GM12864 (cell line): ENCODE results near the gene ERI2.

Experiments used
- DNase-seq: peaks from one replicate; pipeline ENCODE4 v3.0.0-alpha.2; 2011; ENCODE audit warnings: low read depth
- H3K4me3 ChIP-seq: 2 replicates; pipeline ENCODE4 v1.5.1; 2011; ENCODE audit warnings: mild to moderate bottlenecking, low read depth, low read length, control low read depth
- CTCF ChIP-seq: IDR thresholded peaks from 2 replicates; pipeline ENCODE4 v1.5.1; 2011; ENCODE audit warnings: low read depth, mild to moderate bottlenecking, moderate library complexity, low read length, control low read depth, inconsistent platforms; ENCODE audit errors: missing control alignments

The ERI2 gene

GRCh38 chr16:20755238-20755637, 51.0 kb downstream of the ERI2 start:
- no peak overlapping the region for H3K4me3 ChIP-seq
- DNase-seq: no peak
- TF ChIP-seq CTCF: no peak

- no peak for DNase-seq
- TF ChIP-seq CTCF: no peak
- H3K4me3 ChIP-seq: no peak overlapping the region
These were observed 52.5 kb downstream of the ERI2 start for GRCh38 chr16:20753727-20754126.

GRCh38 chr16:20750558-20750957, 55.7 kb downstream of the ERI2 start:
- no peak overlapping the region for H3K4me3 ChIP-seq
- TF ChIP-seq CTCF: no peak
- DNase-seq: no peak

GRCh38 chr16:20749474-20749873, 56.8 kb downstream of the ERI2 start:
- DNase-seq: no peak
- no peak for TF ChIP-seq CTCF
- H3K4me3 ChIP-seq: no peak overlapping the region

GRCh38 chr16:20747030-20747816, 59.0 kb downstream of the ERI2 start:
- no peak for TF ChIP-seq CTCF
- no peak for DNase-seq
- H3K4me3 ChIP-seq: no peak overlapping the region

- TF ChIP-seq CTCF: no peak
- DNase-seq: no peak
- no peak overlapping the region for H3K4me3 ChIP-seq
These were observed 59.8 kb downstream of the ERI2 start for GRCh38 chr16:20746461-20746860.
